ENCODE results near the gene ABCC10. TPM values are rescaled to one million over a fixed set of nuclear protein-coding genes. Genes with fewer than 3 reads are reported as not detected.
A peak's percentile ranks its signal among the peaks of the same experiment; 100 is the strongest.
"Not testable (repeated sequence)": the region's sequence is repeated elsewhere in the genome, so short reads cannot be mapped to it uniquely, and the experiment has no call there.

ABCC10 gene
- total RNA-seq, 2 experiments from 2014 or later: 27.8 to 29.0 TPM

DNA sequence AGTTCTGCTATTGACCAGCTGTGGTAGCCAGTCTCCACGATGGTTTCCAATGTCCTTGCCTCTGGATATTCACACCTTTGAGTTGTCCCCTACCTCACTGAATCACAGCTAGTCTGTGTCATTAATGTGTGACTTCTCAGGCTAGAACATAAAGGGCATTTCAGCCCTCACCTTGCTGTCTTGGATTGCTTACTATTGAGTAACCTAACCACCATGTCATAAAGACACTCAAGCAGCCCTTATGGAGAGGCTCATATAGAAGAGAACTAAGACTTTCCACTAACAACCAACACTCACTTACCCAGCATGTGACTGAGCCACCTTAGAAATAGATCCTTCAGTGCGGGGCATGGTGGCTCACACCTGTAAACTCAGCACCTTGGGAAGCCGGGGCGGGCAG lies 19.1 kb upstream of the ABCC10 start:
- Mint-ChIP-seq H3K27ac (no peak overlapping the region), H3K27me3 (peaks cover 3% of the 10 kb centered on the region), H3K36me3 (ENCODE audit: low read depth) (no peaks in the 10 kb centered on the region), H3K9me3 (ENCODE audit: low read depth) (no peaks in the 10 kb centered on the region), H3K4me1 (no peaks in the 10 kb centered on the region), H3K4me3 (no peak overlapping the region)
- ChIA-PET POLR2A (no interaction called here), CTCF (no interaction called here)
- no peak for DNase-seq
- ATAC-seq: no peak
- intact Hi-C loops (cut with DNase I, micrococcal nuclease): no loop called here

DNA sequence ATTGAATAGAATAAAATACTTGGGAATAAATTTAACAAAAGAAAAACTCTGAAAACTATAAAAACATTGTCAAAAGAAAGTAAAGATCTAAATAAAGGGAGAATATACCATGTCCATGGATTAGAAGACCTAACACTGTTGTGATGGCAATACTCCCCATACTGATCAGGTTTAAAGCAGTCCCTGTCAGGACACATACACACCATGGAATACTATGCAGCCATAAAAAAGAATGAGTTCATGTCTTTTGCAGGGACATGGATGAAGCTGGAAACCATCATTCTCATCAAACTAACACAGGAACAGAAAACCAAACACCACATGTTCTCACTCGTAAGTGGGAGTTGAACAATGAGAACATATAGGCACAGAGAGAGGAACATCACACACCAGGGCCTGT lies 16.6 kb upstream of the ABCC10 start:
- H3K4me3 Mint-ChIP-seq; H3K36me3 Mint-ChIP-seq (ENCODE audit: low read depth); H3K27ac Mint-ChIP-seq; POLR2A ChIA-PET; H3K4me1 Mint-ChIP-seq; intact Hi-C loops (cut with DNase I, micrococcal nuclease); CTCF ChIA-PET; H3K9me3 Mint-ChIP-seq (ENCODE audit: low read depth); ATAC-seq; DNase-seq; H3K27me3 Mint-ChIP-seq: not testable (repeated sequence)

DNA sequence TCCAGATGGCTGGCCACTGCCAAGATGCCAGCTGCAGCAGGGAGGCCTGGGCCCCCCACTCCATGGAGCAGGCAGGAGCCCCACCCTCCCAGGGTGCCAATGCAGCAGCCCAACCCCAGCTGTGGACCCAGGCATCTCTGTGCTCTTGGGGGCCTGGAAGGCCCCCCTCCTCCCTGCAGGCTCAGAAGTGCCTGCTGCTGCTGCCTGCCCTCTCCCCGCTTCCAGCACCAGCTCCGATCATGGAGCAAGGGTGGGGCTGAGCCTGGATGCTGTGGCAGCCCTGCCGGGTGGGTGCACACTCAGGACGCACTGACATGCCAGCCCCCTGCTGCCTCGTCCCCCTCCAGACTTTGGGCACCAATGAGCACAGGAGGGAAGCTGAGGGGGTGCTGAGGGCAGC lies 14.8 kb upstream of the ABCC10 start:
- H3K9me3 Mint-ChIP-seq (ENCODE audit: low read depth): no peaks in the 10 kb centered on the region
- ChIA-PET POLR2A (no interaction called here), CTCF (interaction anchor here (1.2 kb wide), 1 partner anchor 14 kb away, joined by 3 read pairs; no protein-coding TSS in a partner anchor)
- H3K36me3 Mint-ChIP-seq (ENCODE audit: low read depth): no peaks in the 10 kb centered on the region
- DNase-seq (no peak), ATAC-seq (no peak)
- intact Hi-C loops (cut with DNase I, micrococcal nuclease): no loop called here
- no peak overlapping the region for H3K4me3 Mint-ChIP-seq
- H3K27ac Mint-ChIP-seq: no peak overlapping the region
- H3K27me3 Mint-ChIP-seq: no peaks in the 10 kb centered on the region
- H3K4me1 Mint-ChIP-seq: no peaks in the 10 kb centered on the region

DNA sequence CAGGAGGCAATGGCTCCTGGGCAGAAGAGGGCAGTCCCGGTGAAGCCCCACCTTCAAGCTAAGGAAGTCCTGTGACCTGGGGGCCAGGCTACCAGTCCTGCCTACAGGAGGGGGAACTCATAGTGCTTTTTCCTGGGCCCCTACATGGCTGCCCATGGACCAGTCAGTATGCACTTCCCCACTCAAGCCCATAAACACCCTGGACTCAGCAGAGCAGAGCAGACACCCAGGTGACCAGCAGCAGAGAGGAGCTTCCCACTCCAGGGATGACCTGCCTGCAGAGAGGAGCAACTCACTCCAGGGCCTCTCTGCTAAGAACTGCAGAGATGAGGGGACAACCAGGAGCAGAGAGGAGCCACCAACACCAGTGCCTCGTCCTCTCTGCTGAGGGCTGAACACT lies 14.3 kb upstream of the ABCC10 start:
- no peak overlapping the region for H3K4me3 Mint-ChIP-seq
- H3K36me3 Mint-ChIP-seq (ENCODE audit: low read depth): no peaks in the 10 kb centered on the region
- no peaks in the 10 kb centered on the region for H3K9me3 Mint-ChIP-seq (ENCODE audit: low read depth)
- no peak overlapping the region for H3K27ac Mint-ChIP-seq
- ChIA-PET POLR2A (no interaction called here), CTCF (interaction anchor here (1.2 kb wide), 1 partner anchor 14 kb away, joined by 3 read pairs; no protein-coding TSS in a partner anchor)
- intact Hi-C loops (cut with DNase I, micrococcal nuclease): no loop called here
- H3K27me3 Mint-ChIP-seq: no peaks in the 10 kb centered on the region
- H3K4me1 Mint-ChIP-seq: no peaks in the 10 kb centered on the region
- DNase-seq (no peak), ATAC-seq (no peak)

DNA sequence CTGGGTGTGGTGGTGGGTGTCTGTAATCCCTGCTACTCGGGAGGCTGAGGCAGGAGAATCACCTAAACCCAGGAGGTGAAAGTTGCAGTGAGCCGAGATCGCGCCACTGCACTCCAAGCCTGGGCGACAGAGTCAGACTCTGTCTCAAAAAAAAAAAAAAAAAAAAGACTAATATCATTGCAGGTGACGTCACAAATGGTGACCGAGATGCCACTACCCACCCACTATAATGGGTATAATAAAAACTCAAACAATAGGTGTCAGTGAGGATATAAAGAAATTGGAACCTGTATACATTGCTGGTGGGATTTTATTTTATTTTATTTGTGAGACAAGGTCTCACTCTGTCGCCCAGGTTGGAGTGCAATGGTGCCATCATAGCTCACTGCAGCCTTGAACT lies 12.1 kb upstream of the ABCC10 start:
- CTCF ChIA-PET: interaction anchor here (1.0 kb wide), 1 partner anchor 151 kb away, joined by 4 read pairs; no protein-coding TSS in a partner anchor
- H3K27me3 Mint-ChIP-seq; H3K4me3 Mint-ChIP-seq; H3K4me1 Mint-ChIP-seq; POLR2A ChIA-PET; H3K9me3 Mint-ChIP-seq (ENCODE audit: low read depth); DNase-seq; H3K27ac Mint-ChIP-seq; intact Hi-C loops (cut with DNase I, micrococcal nuclease); ATAC-seq; H3K36me3 Mint-ChIP-seq (ENCODE audit: low read depth): not testable (repeated sequence)

DNA sequence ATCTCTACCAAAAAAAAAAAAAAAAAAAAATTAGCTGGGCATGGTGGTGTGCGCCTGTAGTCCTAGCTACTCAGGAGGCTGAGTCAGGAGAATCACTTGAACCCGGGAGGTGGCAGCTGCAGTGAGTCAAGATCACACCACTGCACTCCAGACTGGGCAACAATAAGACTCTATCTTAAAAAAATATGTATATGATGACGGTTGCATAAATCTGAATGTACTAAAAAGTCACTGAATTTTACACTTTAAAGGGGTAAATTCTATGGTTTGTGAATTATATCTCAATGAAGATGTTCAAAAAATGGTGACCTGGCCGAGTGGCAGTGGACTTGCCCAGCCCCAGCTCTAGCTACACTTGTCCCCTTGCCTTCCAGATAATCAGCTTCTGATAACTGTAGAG lies 10.4 kb upstream of the ABCC10 start:
- DNase-seq (no peak), ATAC-seq (no peak)
- CTCF ChIA-PET: interaction anchor here (0.6 kb wide), 1 partner anchor 150 kb away, joined by 3 read pairs; no protein-coding TSS in a partner anchor
- Mint-ChIP-seq H3K27me3 (peaks cover 2% of the 10 kb centered on the region), H3K4me3 (no peak overlapping the region), H3K36me3 (ENCODE audit: low read depth) (no peaks in the 10 kb centered on the region), H3K4me1 (no peaks in the 10 kb centered on the region), H3K9me3 (ENCODE audit: low read depth) (no peaks in the 10 kb centered on the region), H3K27ac (no peak overlapping the region)
- intact Hi-C loops (cut with DNase I, micrococcal nuclease): no loop called here
- POLR2A ChIA-PET: no interaction called here

DNA sequence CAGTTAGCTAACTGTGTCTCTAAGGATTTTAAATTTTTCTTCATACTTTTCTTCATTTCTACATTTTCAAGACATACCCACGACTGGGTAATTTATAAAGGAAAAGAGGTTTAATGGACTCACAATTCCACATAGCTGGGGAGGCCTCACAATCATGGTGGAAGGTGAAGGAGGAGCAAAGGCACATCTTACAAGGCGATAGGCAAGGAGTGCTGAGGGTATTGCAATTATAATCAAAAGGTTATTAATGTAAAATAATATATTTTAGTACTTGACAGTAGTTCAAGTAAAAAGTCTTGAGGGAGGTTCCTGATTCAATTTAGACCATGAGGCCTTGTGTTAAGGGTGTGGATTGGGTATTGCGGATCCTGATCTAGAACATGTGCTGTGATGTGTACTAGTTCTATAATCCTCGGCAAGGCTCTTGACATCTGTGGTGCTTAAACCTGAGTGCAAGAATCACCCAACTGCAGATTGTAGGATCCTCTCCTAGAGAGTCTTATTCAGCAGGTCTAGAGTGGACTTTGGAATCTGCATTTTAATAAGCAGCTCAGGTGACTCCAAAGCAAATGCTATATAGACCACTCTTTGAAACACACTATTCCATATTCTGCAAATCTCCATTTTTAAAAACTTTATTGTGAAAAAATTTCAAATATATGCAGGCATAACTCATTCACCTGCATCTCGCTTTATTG lies 7.2 kb upstream of the ABCC10 start:
- POLR2A ChIA-PET: interaction anchor here (0.6 kb wide), 1 partner anchor 21 kb away, joined by 3 read pairs; no protein-coding TSS in a partner anchor
- Mint-ChIP-seq H3K27ac (no peak overlapping the region), H3K36me3 (ENCODE audit: low read depth) (no peaks in the 10 kb centered on the region), H3K4me3 (no peak overlapping the region), H3K4me1 (no peaks in the 10 kb centered on the region), H3K9me3 (ENCODE audit: low read depth) (no peaks in the 10 kb centered on the region), H3K27me3 (peaks cover 2% of the 10 kb centered on the region)
- CTCF ChIA-PET: no interaction called here
- intact Hi-C loops (cut with DNase I, micrococcal nuclease): no loop called here
- no peak for DNase-seq
- ATAC-seq: no peak

DNA sequence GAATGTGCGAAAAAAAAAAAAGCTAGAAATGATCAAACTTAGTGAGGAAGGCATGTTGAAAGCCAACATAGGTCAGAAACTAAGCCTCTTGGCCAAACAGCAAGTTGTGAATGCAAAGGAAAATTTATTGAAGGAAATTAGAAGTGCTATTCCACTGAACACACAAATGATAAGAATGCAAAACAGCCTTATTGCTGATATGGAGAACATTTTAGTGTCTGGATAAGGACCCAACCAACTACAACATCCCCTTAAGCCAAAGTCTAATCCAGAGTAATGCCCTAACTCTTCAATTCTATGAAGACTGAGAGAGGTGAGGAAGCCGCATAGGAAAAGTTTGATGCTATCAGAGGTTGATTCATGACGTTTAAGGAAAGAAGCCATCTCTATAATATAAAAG lies 5.5 kb upstream of the ABCC10 start:
- no peak for DNase-seq
- no peak for ATAC-seq
- Mint-ChIP-seq H3K36me3 (ENCODE audit: low read depth) (no peaks in the 10 kb centered on the region), H3K4me1 (no peaks in the 10 kb centered on the region), H3K27me3 (peaks cover 2% of the 10 kb centered on the region), H3K27ac (no peak overlapping the region), H3K9me3 (ENCODE audit: low read depth) (no peaks in the 10 kb centered on the region), H3K4me3 (no peak overlapping the region)
- intact Hi-C loops (cut with DNase I, micrococcal nuclease): no loop called here
- POLR2A ChIA-PET: interaction anchor here (0.6 kb wide), 1 partner anchor 182 kb away, joined by 3 read pairs; no protein-coding TSS in a partner anchor
- CTCF ChIA-PET: interaction anchor here (0.6 to 0.7 kb wide), 2 partner anchors 10 to 125 kb away, joined by 3 read pairs; no protein-coding TSS in a partner anchor

DNA sequence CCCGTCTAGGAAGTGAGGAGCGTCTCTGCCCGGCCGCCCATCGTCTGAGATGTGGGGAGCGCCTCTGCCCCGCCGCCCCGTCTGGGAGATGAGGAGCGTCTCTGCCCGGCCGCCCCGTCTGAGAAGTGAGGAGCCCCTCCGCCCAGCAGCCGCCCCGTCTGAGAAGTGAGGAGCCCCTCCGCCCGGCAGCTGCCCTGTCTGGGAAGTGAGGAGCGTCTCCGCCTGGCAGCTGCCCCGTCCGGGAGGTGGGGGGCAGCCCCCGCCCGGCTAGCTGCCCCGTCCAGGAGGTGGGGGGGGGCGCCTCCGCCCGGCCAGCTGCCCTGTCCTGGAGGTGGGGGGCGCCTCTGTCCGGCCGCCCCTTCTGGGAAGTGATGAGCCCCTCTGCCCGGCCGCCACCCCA lies 2.3 kb upstream of the ABCC10 start:
- H3K9me3 Mint-ChIP-seq (ENCODE audit: low read depth); H3K27ac Mint-ChIP-seq; CTCF ChIA-PET; H3K36me3 Mint-ChIP-seq (ENCODE audit: low read depth); DNase-seq; H3K27me3 Mint-ChIP-seq; ATAC-seq; H3K4me3 Mint-ChIP-seq; POLR2A ChIA-PET: not testable (repeated sequence)
- intact Hi-C loops (cut with DNase I, micrococcal nuclease): loop anchor here in 1 of 2 experiments (5.0 kb wide), 1 partner anchor 43 kb away; no protein-coding TSS in a partner anchor
- H3K4me1 Mint-ChIP-seq: peaks cover 16% of the 10 kb centered on the region

DNA sequence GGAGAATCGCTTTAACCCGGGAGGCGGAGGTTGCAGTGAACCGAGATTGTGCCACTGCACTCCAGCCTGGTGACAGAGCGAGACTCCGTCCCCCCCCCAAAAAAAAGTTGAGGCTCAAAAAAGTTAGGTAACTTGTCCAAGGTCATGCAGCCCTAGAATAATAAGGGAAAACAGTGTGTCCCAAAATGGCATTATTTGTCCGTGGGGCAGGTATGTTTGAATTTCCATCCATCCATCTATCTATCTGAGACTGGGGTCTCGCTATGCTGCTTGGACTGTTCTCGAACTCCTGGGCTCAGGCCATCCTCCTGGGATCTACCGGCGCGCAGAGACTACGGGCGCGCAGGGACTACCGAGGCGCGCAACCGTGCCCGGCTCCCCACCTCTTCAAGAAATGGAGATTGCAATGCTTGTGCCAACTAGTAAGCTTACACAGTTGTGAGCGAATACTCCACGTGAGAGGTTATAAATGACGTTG lies 374 bp upstream of the ABCC10 start:
- no peak for DNase-seq
- CTCF ChIA-PET: interaction anchor here (0.6 to 1.0 kb wide), 5 partner anchors 14 to 198 kb away, joined by 3 to 6 read pairs (median 3); partner anchors contain the start of genes DNPH1 and TJAP1
- Mint-ChIP-seq H3K27me3 (no peaks in the 10 kb centered on the region), H3K27ac (peak overlapping the region; percentile 97), H3K36me3 (ENCODE audit: low read depth) (peaks cover 4% of the 10 kb centered on the region), H3K4me1 (peaks cover 21% of the 10 kb centered on the region), H3K4me3 (peak overlapping the region; percentile 94), H3K9me3 (ENCODE audit: low read depth) (no peaks in the 10 kb centered on the region)
- no peak for ATAC-seq
- intact Hi-C loops (cut with DNase I, micrococcal nuclease): loop anchor here (1.0 to 5.0 kb wide), 18 partner anchors 44 to 498 kb away; partner anchors contain the start of genes KLC4 (in 2 of the 2), MRPL2 (in 2 of the 2), TJAP1 (in 2 of the 2) and ZNF318 (in 2 of the 2)
- POLR2A ChIA-PET: interaction anchor here (0.6 to 1.2 kb wide), 8 partner anchors 9 to 822 kb away, joined by 3 to 5 read pairs (median 4); partner anchors contain the start of gene ZNF318

DNA sequence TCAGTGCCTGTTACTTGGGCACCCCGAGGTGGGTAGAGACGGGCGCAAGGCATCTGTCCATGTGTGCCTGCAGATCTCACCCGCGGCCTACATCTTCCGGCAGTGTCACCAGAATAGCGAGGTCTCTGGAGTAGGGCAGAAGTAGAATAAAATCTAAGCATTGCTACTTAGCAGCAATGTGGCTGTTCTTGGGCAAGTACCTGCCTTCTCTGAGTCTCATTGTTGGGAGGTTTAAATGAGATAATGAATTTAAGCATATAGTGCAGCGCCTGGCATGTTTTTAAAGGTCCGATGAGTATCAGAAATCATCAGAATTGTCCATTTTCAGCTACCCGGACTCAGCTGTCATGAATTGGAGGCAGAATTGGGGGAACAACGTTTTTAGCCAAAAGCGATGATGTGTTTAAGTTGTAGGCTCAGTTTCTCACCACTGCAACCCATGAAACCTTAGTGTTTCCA lies 800 bp downstream of the ABCC10 start:
- H3K27me3 Mint-ChIP-seq: no peaks in the 10 kb centered on the region
- H3K27ac Mint-ChIP-seq: peak overlapping the region; percentile 97
- ATAC-seq: no peak
- peak overlapping the region; percentile 94 for H3K4me3 Mint-ChIP-seq
- ChIA-PET POLR2A (interaction anchor here (0.6 to 1.2 kb wide), 2 partner anchors 203 to 259 kb away, joined by 4 to 8 read pairs; no protein-coding TSS in a partner anchor), CTCF (interaction anchor here (0.6 to 1.0 kb wide), 5 partner anchors 13 to 840 kb away, joined by 3 to 4 read pairs (median 3); partner anchors contain the start of genes CRIP3 and DNPH1)
- peaks cover 21% of the 10 kb centered on the region for H3K4me1 Mint-ChIP-seq
- H3K36me3 Mint-ChIP-seq (ENCODE audit: low read depth): peaks cover 4% of the 10 kb centered on the region
- DNase-seq: no peak
- no peaks in the 10 kb centered on the region for H3K9me3 Mint-ChIP-seq (ENCODE audit: low read depth)
- intact Hi-C loops (cut with DNase I, micrococcal nuclease): loop anchor here (2.0 to 5.0 kb wide), 2 partner anchors 46 to 79 kb away; no protein-coding TSS in a partner anchor
